ENCODE data around the gene CNPY3.

DNA sequence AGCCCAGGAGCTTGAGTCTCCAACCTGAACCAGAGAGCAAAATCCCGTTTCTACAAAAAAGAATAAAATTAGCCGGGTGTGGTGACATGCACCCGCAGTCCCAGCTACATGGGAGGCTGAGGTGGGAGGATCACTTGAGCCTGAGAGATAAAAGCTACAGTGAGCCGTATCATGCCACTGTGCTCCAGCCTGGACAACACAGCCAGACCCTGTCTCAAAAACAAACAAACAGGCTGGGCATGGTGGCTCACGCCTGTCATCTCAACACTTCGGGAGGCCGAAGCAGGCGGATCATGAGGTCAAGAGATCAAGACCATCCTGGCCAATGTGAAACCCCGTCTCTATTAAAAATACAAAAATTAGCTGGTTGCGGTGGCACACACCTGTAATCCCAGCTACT is 24.8 kb upstream of the CNPY3 start:
- TF ChIP-seq POLR2A (IDR thresholded peaks at IDR 0.05), result no peak
- TF ChIP-seq, protein P1, sequence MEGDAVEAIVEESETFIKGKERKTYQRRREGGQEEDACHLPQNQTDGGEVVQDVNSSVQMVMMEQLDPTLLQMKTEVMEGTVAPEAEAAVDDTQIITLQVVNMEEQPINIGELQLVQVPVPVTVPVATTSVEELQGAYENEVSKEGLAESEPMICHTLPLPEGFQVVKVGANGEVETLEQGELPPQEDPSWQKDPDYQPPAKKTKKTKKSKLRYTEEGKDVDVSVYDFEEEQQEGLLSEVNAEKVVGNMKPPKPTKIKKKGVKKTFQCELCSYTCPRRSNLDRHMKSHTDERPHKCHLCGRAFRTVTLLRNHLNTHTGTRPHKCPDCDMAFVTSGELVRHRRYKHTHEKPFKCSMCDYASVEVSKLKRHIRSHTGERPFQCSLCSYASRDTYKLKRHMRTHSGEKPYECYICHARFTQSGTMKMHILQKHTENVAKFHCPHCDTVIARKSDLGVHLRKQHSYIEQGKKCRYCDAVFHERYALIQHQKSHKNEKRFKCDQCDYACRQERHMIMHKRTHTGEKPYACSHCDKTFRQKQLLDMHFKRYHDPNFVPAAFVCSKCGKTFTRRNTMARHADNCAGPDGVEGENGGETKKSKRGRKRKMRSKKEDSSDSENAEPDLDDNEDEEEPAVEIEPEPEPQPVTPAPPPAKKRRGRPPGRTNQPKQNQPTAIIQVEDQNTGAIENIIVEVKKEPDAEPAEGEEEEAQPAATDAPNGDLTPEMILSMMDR (IDR thresholded peaks at IDR 0.05), result no peak
- no peak for TF ChIP-seq EP300 (IDR thresholded peaks at IDR 0.05; ENCODE audit: low read depth)
- no peak for TF ChIP-seq POLR2AphosphoS5 (IDR thresholded peaks at IDR 0.05)

Data from transverse colon (tissue), 4 donors.